K562 (cell line): ENCODE results near the gene PRSS48. TPM values are rescaled to one million over a fixed set of nuclear protein-coding genes. Genes with fewer than 3 reads are reported as not detected.
"Not testable (repeated sequence)": the region's sequence is repeated elsewhere in the genome, so short reads cannot be mapped to it uniquely, and the experiment has no call there.

Experiments used
- ATAC-seq: fragments of 200-7000 bp; cut with Tn5 transposase; 3 replicates; pipeline ENCODE4 v1.9.1; 2020; ENCODE audit warnings: moderate library complexity
- BruUV-seq: library from RNA; stranded (reverse); fragments of 400-500 nt; replicated peaks from 2 replicates; lab custom pipeline; 2021; lab: Mats Ljungman, UMichigan
- CTCF ChIA-PET: fragments of 300-600 bp; formaldehyde crosslinking; extraction: SDS; loops from one replicate; lab custom pipeline; 2021; ENCODE audit warnings: low intra/inter-chr PET ratio; lab: Yijun Ruan, JAX
- POLR2A ChIA-PET: fragments of 300-600, 350-650 bp; sonication (Branson Sonifier 250); formaldehyde crosslinking; extraction: SDS; loops from one replicate; lab custom pipeline; 2021; ENCODE audit warnings: antibody characterized with exemption, inconsistent platforms; lab: Yijun Ruan, JAX
- DNase-seq, 4 experiments: peaks; one replicate each; pipeline versions ENCODE4 v3.0.0 to v3.0.0-alpha.2; 2011 to 2018; ENCODE audit warnings: low spot score in 3 of 4, mixed read lengths in 3 of 4; ENCODE audit errors: extremely low read depth in 1 of 4
- FAIRE-seq: peaks from 2 replicates; lab custom pipeline; 2011; peaks lifted over from hg19 to GRCh38; lab: Jason Lieb, UNC
- H2AFZ ChIP-seq: 2 replicates; pipeline ENCODE4 v1.6.0; 2011; ENCODE audit warnings: low read depth, low read length, control low read depth, inconsistent platforms
- H3K27ac ChIP-seq: fragments of 200-600 bp; 3 replicates; pipeline ENCODE4 v1.8.0; 2011; ENCODE audit warnings: low read depth, mild to moderate bottlenecking, control low read depth, inconsistent platforms, low read length, moderate library complexity, mixed read lengths; ENCODE audit errors: extremely low read depth
- H3K27me3 ChIP-seq, 2 experiments: fragments of 300-600 bp in 1 of 2; 2 replicates in 1 of 2; 3 replicates in 1 of 2; pipeline versions ENCODE4 v1.6.0 to v1.8.0; 2011; ENCODE audit warnings: inconsistent platforms in 2 of 2, low read length in 2 of 2, mild to moderate bottlenecking in 1 of 2, mixed read lengths in 1 of 2, moderate library complexity in 1 of 2; ENCODE audit not compliant: control insufficient read depth in 2 of 2, insufficient read depth in 2 of 2
- H3K36me3 ChIP-seq: fragments of 300-600 bp; 3 replicates; pipeline ENCODE4 v1.8.0; 2011; ENCODE audit warnings: mild to moderate bottlenecking, low read length, inconsistent platforms; ENCODE audit not compliant: control insufficient read depth, insufficient read depth
- H3K4me1 ChIP-seq, 2 experiments: fragments of 200-600 bp in 1 of 2; replicated peaks in 1 of 2; 2 replicates in 1 of 2; 3 replicates in 1 of 2; pipeline versions ENCODE4 v1.5.1 to v1.8.0; 2011; ENCODE audit warnings: inconsistent platforms in 2 of 2, low read length in 2 of 2, mild to moderate bottlenecking in 1 of 2, mixed read lengths in 1 of 2, moderate library complexity in 1 of 2; ENCODE audit not compliant: control insufficient read depth in 2 of 2, insufficient read depth in 2 of 2
- H3K4me2 ChIP-seq: 2 replicates; pipeline ENCODE4 v1.6.1; 2011; ENCODE audit warnings: low read length, control low read depth, inconsistent platforms, mixed read lengths; ENCODE audit not compliant: insufficient read depth
- H3K4me3 ChIP-seq: fragments of 200-600 bp; sonication (generic), shearing (Covaris generic); 2 replicates; pipeline ENCODE4 v1.5.1; 2016; ENCODE audit warnings: control low read depth, inconsistent platforms
- H3K79me2 ChIP-seq: fragments of 200-600 bp; 3 replicates; pipeline ENCODE4 v1.8.0; 2011; ENCODE audit warnings: low read length, inconsistent platforms; ENCODE audit not compliant: control insufficient read depth, insufficient read depth
- H3K9ac ChIP-seq, 2 experiments: 2 replicates each; pipeline versions ENCODE4 v1.6.0 to v1.6.1; 2011; ENCODE audit warnings: low read depth in 2 of 2, low read length in 2 of 2, control low read depth in 1 of 2, inconsistent platforms in 1 of 2, mild to moderate bottlenecking in 1 of 2, mixed read lengths in 1 of 2; ENCODE audit not compliant: insufficient read depth in 1 of 2
- H3K9me1 ChIP-seq: one replicate; pipeline ENCODE4 v1.6.0; 2011; ENCODE audit warnings: inconsistent platforms, mild to moderate bottlenecking, low read length, moderate library complexity; ENCODE audit not compliant: control insufficient read depth, insufficient read depth
- H3K9me3 ChIP-seq: replicated peaks from 2 replicates; pipeline ENCODE4 v1.5.1; 2011; ENCODE audit warnings: low read depth, low read length, inconsistent platforms; ENCODE audit not compliant: control insufficient read depth, insufficient read depth
- H4K20me1 ChIP-seq: replicated peaks from 2 replicates; pipeline ENCODE4 v1.6.1; 2011; ENCODE audit warnings: low read length, inconsistent platforms, mixed read lengths; ENCODE audit not compliant: control insufficient read depth, insufficient read depth
- ETS2 ChIP-seq: IDR thresholded peaks from 2 replicates; pipeline ENCODE4 v1.6.1; 2016; ENCODE audit warnings: borderline replicate concordance, missing genetic modification characterization, mild to moderate bottlenecking, moderate library complexity, missing compliant biosample characterization; ENCODE audit not compliant: poor library complexity, severe bottlenecking
- LARP7 ChIP-seq: fragments of 450-650 bp; IDR thresholded peaks from 2 replicates; pipeline ENCODE4 v1.6.1; 2016
- NBN ChIP-seq: fragments of 450-650 bp; IDR thresholded peaks from 2 replicates; pipeline ENCODE4 v1.6.1; 2016; ENCODE audit warnings: low read depth, mild to moderate bottlenecking
- OTX1 ChIP-seq: fragments of 450-650 bp; formaldehyde crosslinking; IDR thresholded peaks from 2 replicates; pipeline ENCODE4 v1.4.0; 2022; ENCODE audit warnings: mild to moderate bottlenecking
- ZBTB49 ChIP-seq: sonication (generic); formaldehyde crosslinking; IDR thresholded peaks from 2 replicates; pipeline ENCODE4 v1.8.0; 2022; ENCODE audit warnings: missing genetic modification reagents, mild to moderate bottlenecking, borderline replicate concordance
- WGBS: fragments of 100-300 bp; shearing (Covaris generic); methylation state at CpG from one replicate; pipeline ENCODE4 v1.1.6; 2016; ENCODE audit warnings: low coverage, mixed read lengths; ENCODE audit not compliant: insufficient coverage; ENCODE audit errors: missing lambda C conversion rate; 5-methylcytosine and 5-hydroxymethylcytosine counted together
- in situ Hi-C: fragments of 300-500 bp; cut with MboI; formaldehyde crosslinking; loops from 4 replicates; pipeline ENCODE4 v1.15.0; 2018; ENCODE audit warnings: inconsistent platforms, mixed read lengths
- intact Hi-C: fragments of 100-400 bp; cut with micrococcal nuclease; formaldehyde crosslinking; loops from 2 replicates; pipeline ENCODE4 v1.14.2; 2022
- polyA plus RNA-seq, 8 experiments: library from polyadenylated mRNA; depleted of rRNA in 4 of 8; stranded (reverse) in 5 of 8; unstranded in 3 of 8; fragments of >200 nt; fragmentation: Nextera tagmentation in 2 of 8; fragmentation: Illumina TruSeq in 1 of 8; extraction: Ambion mirVana in 2 of 8; extraction: Trizol in 1 of 8; gene quantifications; 2 replicates each; pipeline versions ENCODE4 v1.2.1 to v1.2.3, GENCODE V29; 2011 to 2014; ENCODE audit warnings: inconsistent platforms in 1 of 8, missing spikeins in 1 of 8
- total RNA-seq, 7 experiments: library from RNA; depleted of rRNA in 6 of 7; stranded (reverse); fragments of >200 nt in 6 of 7; fragmentation: Illumina TruSeq in 2 of 7; extraction: Trizol in 2 of 7; gene quantifications; 2 replicates each; pipeline versions ENCODE4 v1.2.1 to v1.2.3, GENCODE V29; 2011 to 2021; ENCODE audit warnings: low replicate concordance in 1 of 7

The PRSS48 gene
- total and polyA plus RNA-seq, 9 of the 15 experiments (the other 6 are each of a cell fraction or from before 2014, with no cell fraction given) = not detected

DNA sequence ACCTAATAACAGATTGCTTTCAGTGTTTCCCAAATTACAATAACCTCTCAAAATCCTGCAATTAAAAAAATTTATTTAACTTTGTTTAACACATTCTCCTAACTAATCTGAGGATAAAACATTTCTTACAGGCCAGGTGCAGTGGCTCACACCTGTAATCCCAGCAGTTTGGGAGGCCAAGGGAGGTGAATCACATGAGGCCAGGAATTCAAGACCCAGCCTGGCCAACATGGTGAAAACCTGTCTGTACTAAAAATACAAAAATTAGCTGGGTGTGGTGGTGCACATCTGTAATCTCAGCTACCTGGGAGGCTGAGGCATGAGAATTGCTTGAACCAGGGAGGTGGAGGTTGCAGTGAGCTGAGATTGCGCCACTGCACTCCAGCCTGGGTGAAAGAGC is 41.6 kb upstream of the PRSS48 start:
- ATAC-seq, H3K36me3 ChIP-seq, DNase-seq, H3K27ac ChIP-seq, H3K9me1 ChIP-seq, H3K9ac ChIP-seq, H3K79me2 ChIP-seq, H3K27me3 ChIP-seq, H3K4me2 ChIP-seq, CTCF ChIA-PET, in situ Hi-C loops, FAIRE-seq, H3K4me3 ChIP-seq, H4K20me1 ChIP-seq, H3K9me3 ChIP-seq, H2AFZ ChIP-seq, intact Hi-C loops, BruUV-seq, H3K4me1 ChIP-seq: not testable (repeated sequence)
- POLR2A ChIA-PET = interaction anchor here (0.7 kb wide), 1 partner anchor 99 kb away, joined by 3 read pairs; no protein-coding TSS in a partner anchor
- WGBS = 0% methylated on average over 1 of the region's 1 CpG

GRCh38 chr4:151236036-151236435 is 40.9 kb upstream of the PRSS48 start:
- Histone ChIP-seq H3K4me2 (no peak overlapping the region), H3K9me3 (no peaks in the 10 kb centered on the region), H3K4me1 (no peaks in the 10 kb centered on the region), H3K79me2 (no peaks in the 10 kb centered on the region), H2AFZ (no peak overlapping the region), H4K20me1 (no peaks in the 10 kb centered on the region), H3K27me3 (0 out of 5 replicates have a peak, but pooled peaks cover 0 to 2% of the 10 kb centered on the region in 2 experiments), H3K4me3 (no peak overlapping the region), H3K9ac (no peak overlapping the region), H3K36me3 (no peaks in the 10 kb centered on the region), H3K9me1 (no peaks in the 10 kb centered on the region), H3K27ac (no peak overlapping the region)
- CTCF ChIA-PET = no interaction called here
- intact Hi-C loops (no loop called here), in situ Hi-C loops (no loop called here)
- ATAC-seq = no peak
- POLR2A ChIA-PET = interaction anchor here (0.6 to 0.7 kb wide), 2 partner anchors 21 to 100 kb away, joined by 3 read pairs; no protein-coding TSS in a partner anchor
- no TSS peak for BruUV-seq
- under 1% methylated on average over 26 of the region's 27 CpGs for WGBS
- no peak for FAIRE-seq
- no peak for DNase-seq
- no peak for TF ChIP-seq LARP7
- TF ChIP-seq ETS2 (tag) = no peak
- no peak for TF ChIP-seq ZBTB49 (CRISPR knock-in tag)
- no peak for TF ChIP-seq NBN
- no peak for TF ChIP-seq OTX1 (CRISPR knock-in tag)
